Measurements from ENCODE around the gene BICRA. TPM values are rescaled to one million over a fixed set of nuclear protein-coding genes. Genes with fewer than 3 reads are reported as not detected.

The BICRA gene
- total RNA-seq, 1 experiment from 2014 or later = 34.3 TPM

- Histone ChIP-seq H3K36me3 (ENCODE audit: control insufficient read depth, insufficient read depth, low read length) (peaks cover 2% of the 10 kb centered on the region), H3K4me3 (ENCODE audit: low read depth, low read length) (no peak overlapping the region), H3K27me3 (replicated peaks; ENCODE audit: control insufficient read depth, insufficient read depth, low read length) (no peaks in the 10 kb centered on the region), H3K9me3 (no peaks in the 10 kb centered on the region), H3K4me1 (peaks cover 6% of the 10 kb centered on the region)
- no peak for DNase-seq
- H3K36me3 Mint-ChIP-seq (ENCODE audit: insufficient read depth, unreplicated experiment) = peaks cover 58% of the 10 kb centered on the region
- H3K9me3 Mint-ChIP-seq (ENCODE audit: unreplicated experiment) = no peaks in the 10 kb centered on the region
- H3K4me1 Mint-ChIP-seq (ENCODE audit: low read depth, unreplicated experiment) = peaks cover 3% of the 10 kb centered on the region
- ChIA-PET POLR2A (no interaction called here), CTCF (interaction anchor here (0.9 kb wide), 1 partner anchor 22 kb away, joined by 3 read pairs; no protein-coding TSS in a partner anchor)
- no peak overlapping the region for H3K27ac Mint-ChIP-seq (ENCODE audit: unreplicated experiment)
- no peak for TF ChIP-seq CTCF (IDR thresholded peaks at IDR 0.05; ENCODE audit: insufficient read depth in 1 of 2, low read depth in 1 of 2, low read length in 1 of 2, severe bottlenecking in 1 of 2, unreplicated experiment in 1 of 2)
- intact Hi-C loops (cut with micrococcal nuclease; ENCODE audit: unreplicated experiment) = no loop called here
- H3K4me3 Mint-ChIP-seq (ENCODE audit: unreplicated experiment) = no peak overlapping the region
- BruUV-seq (replicated peaks) = no TSS peak
- no peaks in the 10 kb centered on the region for H3K27me3 Mint-ChIP-seq (ENCODE audit: insufficient read depth, unreplicated experiment)
These were observed 93.0 kb downstream of the BICRA start for GRCh38 chr19:47701717-47702552.

GRCh38 chr19:47702671-47703070 lies 93.7 kb downstream of the BICRA start:
- intact Hi-C loops (cut with micrococcal nuclease; ENCODE audit: unreplicated experiment) = no loop called here
- H3K4me3 ChIP-seq (ENCODE audit: low read depth, low read length) = no peak overlapping the region
- H3K27ac Mint-ChIP-seq (ENCODE audit: unreplicated experiment) = no peak overlapping the region
- no peaks in the 10 kb centered on the region for H3K9me3 ChIP-seq
- H3K36me3 Mint-ChIP-seq (ENCODE audit: insufficient read depth, unreplicated experiment) = peaks cover 64% of the 10 kb centered on the region
- H3K4me1 ChIP-seq = peaks cover 4% of the 10 kb centered on the region
- no peak overlapping the region for H3K4me3 Mint-ChIP-seq (ENCODE audit: unreplicated experiment)
- peaks cover 2% of the 10 kb centered on the region for H3K36me3 ChIP-seq (ENCODE audit: control insufficient read depth, insufficient read depth, low read length)
- BruUV-seq (replicated peaks) = TSS peak; percentile 91
- POLR2A ChIA-PET = no interaction called here
- no peaks in the 10 kb centered on the region for H3K9me3 Mint-ChIP-seq (ENCODE audit: unreplicated experiment)
- no peaks in the 10 kb centered on the region for H3K27me3 Mint-ChIP-seq (ENCODE audit: insufficient read depth, unreplicated experiment)
- no peak for DNase-seq
- CTCF ChIA-PET = no interaction called here
- no peaks in the 10 kb centered on the region for H3K27me3 ChIP-seq (replicated peaks; ENCODE audit: control insufficient read depth, insufficient read depth, low read length)
- peaks cover 10% of the 10 kb centered on the region for H3K4me1 Mint-ChIP-seq (ENCODE audit: low read depth, unreplicated experiment)
- TF ChIP-seq CTCF (IDR thresholded peaks at IDR 0.05; ENCODE audit: insufficient read depth in 1 of 2, low read depth in 1 of 2, low read length in 1 of 2, severe bottlenecking in 1 of 2, unreplicated experiment in 1 of 2) = no peak

DNA sequence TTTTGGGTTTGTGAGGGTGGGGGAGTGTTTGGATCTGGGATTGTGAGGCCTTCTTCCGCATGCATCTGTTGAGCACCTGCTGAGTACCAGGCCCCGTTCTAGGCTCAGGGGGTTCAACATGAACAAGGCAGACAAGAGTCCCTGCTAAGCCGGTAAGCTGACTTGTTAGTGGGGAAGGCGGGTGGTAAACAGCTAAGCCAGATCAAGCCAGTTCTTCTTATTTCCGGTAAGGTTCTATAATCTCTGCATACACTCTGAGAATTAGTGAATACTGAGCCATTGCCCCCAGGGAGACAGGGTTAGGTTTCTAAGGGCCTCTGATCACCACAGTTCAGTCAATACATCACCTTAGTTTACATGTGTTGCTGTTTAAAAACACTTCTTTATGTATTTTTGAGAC lies 94.4 kb downstream of the BICRA start:
- Histone ChIP-seq H3K4me1 (no peaks in the 10 kb centered on the region), H3K9me3 (no peaks in the 10 kb centered on the region)
- no TSS peak for BruUV-seq (replicated peaks)

More for the DNA sequence above, 94.4 kb downstream of the BICRA start:
- Mint-ChIP-seq H3K4me3 (ENCODE audit: unreplicated experiment) (no peak overlapping the region), H3K9me3 (ENCODE audit: unreplicated experiment) (no peaks in the 10 kb centered on the region), H3K27me3 (ENCODE audit: insufficient read depth, unreplicated experiment) (no peaks in the 10 kb centered on the region), H3K27ac (ENCODE audit: unreplicated experiment) (no peak overlapping the region), H3K36me3 (ENCODE audit: insufficient read depth, unreplicated experiment) (peaks cover 60% of the 10 kb centered on the region), H3K4me1 (ENCODE audit: low read depth, unreplicated experiment) (peaks cover 10% of the 10 kb centered on the region)
- DNase-seq = no peak
- Histone ChIP-seq H3K36me3 (ENCODE audit: control insufficient read depth, insufficient read depth, low read length) (peaks cover 2% of the 10 kb centered on the region), H3K4me3 (ENCODE audit: low read depth, low read length) (no peak overlapping the region), H3K27me3 (replicated peaks; ENCODE audit: control insufficient read depth, insufficient read depth, low read length) (no peaks in the 10 kb centered on the region)
- CTCF ChIA-PET = interaction anchor here (1.2 kb wide), 1 partner anchor 266 kb away, joined by 6 read pairs; no protein-coding TSS in a partner anchor
- POLR2A ChIA-PET = no interaction called here
- intact Hi-C loops (cut with micrococcal nuclease; ENCODE audit: unreplicated experiment) = no loop called here
- TF ChIP-seq CTCF (IDR thresholded peaks at IDR 0.05; ENCODE audit: insufficient read depth in 1 of 2, low read depth in 1 of 2, low read length in 1 of 2, severe bottlenecking in 1 of 2, unreplicated experiment in 1 of 2) = no peak

All from Caco-2 (cell line).